ENCODE measurements around the gene ARSI. TPM values are rescaled to one million over a fixed set of nuclear protein-coding genes. Genes with fewer than 3 reads are reported as not detected.

The ARSI gene
- total RNA-seq, 2 donors from 2014 or later: 0.30 to 0.83 TPM

DNA sequence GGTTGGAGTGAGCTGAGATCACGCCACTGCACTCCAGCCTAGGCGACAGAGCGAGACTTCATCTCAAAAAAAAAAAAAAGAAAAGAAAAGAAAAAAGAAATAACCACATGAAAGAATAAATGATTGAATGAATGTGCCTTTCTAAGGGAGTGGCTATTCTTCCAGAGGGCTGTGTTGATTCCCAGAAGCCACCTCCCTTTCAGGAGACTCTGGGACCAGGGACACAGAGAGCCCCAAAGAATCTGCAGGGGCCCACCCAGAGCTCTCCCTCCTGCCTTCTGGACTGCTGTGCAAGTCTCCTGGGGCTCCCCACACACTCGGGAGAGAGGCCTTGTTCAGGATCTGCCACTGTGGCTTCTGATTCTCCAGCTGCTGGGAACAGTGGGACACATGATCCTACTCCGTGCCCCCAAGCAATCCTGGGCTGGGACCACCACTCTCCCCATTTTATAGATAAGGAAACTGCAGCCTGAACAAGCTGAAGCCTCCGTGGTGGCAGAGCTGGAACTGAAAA, 36.8 kb downstream of the ARSI start:
- DNase-seq (ENCODE audit: low spot score): no peak
- TF ChIP-seq, protein P1, sequence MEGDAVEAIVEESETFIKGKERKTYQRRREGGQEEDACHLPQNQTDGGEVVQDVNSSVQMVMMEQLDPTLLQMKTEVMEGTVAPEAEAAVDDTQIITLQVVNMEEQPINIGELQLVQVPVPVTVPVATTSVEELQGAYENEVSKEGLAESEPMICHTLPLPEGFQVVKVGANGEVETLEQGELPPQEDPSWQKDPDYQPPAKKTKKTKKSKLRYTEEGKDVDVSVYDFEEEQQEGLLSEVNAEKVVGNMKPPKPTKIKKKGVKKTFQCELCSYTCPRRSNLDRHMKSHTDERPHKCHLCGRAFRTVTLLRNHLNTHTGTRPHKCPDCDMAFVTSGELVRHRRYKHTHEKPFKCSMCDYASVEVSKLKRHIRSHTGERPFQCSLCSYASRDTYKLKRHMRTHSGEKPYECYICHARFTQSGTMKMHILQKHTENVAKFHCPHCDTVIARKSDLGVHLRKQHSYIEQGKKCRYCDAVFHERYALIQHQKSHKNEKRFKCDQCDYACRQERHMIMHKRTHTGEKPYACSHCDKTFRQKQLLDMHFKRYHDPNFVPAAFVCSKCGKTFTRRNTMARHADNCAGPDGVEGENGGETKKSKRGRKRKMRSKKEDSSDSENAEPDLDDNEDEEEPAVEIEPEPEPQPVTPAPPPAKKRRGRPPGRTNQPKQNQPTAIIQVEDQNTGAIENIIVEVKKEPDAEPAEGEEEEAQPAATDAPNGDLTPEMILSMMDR (IDR thresholded peaks at IDR 0.05): no peak

DNA sequence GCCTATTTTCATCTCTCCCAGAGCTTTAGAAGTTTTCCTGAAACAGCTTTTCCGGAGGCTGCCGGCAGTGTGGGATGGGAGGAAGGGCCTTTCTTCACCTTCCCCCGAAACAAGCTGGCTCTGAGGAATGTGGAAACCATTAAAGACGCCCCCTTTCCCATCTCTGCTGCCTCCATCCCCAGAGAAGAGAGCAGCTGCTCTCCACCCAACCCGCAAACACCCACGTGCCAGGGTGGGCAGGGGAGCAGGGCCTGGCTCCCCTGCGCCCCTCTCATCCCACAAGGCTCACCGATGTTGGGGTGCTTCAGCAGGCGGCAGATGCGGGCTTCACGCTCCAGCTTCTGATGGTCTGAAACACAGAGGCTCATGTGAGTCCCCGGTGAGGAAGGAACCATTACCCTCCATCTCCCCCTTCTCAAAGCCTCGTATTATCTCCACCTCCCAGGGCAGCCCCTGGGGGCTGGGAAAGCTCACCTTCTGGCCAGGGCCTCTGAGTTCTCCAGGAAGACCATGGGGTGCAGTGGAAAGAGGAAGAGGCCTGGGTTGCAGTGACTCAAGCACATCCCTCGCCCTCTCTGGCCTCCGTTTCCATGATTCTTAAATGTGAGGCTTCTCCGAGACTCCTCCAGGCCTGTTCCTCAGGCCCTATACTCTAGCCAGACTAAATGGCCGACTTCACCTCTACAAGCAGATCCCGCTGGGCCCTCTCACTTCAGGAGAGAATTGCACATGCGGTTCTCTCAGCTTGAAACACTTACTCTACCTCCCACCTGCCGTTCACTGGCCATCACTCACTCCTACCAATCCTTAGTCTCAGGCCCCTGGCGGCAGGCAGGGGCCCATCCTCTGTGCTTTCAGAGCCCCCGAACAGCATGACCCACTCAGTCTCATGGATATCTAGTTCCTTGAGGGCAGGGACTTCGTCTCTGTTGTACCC, 37.8 kb downstream of the ARSI start:
- no peak overlapping the region for H3K27ac ChIP-seq
- no peaks in the 10 kb centered on the region for H3K36me3 ChIP-seq

More for the DNA sequence above, 36.8 kb downstream of the ARSI start:
- Histone ChIP-seq H3K27ac (no peak overlapping the region), H3K9me3 (no peaks in the 10 kb centered on the region), H3K4me1 (peaks cover 0 to 12% of the 10 kb centered on the region in 2 donors), H3K4me3 (no peak overlapping the region), H3K36me3 (no peaks in the 10 kb centered on the region), H3K27me3 (no peaks in the 10 kb centered on the region)

DNA sequence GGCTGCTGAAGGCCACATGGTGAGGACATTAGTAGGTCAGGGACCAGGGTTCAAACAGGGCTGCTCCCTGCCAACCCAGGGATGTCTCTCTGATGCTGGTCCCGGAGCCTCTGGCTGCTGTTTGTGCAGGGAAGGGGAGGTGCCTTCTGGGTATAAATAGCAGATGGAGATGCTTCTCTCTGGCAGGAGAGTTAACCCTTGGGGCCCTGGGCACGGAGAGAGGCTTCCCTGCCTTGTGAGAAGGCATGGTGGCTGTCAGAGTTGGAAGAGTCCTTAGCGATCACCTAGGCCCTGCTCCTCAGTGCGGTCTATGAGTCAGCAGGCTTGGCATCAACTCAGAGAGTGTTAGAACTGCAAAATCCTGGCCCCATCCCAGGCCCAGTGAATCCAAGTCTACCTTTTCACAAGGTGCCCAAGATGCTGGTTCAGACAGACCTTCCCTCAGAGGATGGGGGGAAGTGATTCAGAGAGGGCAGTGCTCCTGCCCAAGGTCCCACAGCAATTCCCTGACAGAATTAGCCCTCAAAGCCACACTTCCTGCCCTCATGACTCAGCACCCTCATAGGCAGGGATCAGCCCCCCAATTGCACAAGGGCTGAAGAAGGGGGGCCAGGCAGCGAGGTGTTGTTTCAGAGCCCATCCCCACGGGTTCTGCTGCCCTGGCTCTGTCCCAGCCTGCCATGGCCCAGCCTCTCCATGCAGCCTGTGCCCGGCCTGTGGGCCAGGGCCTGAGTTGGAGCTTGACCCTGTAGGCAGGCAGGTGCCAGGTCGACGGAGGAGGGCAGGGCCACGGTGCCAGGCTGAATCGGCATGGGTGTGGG, 38.7 kb downstream of the ARSI start:
- no peak overlapping the region for H3K4me3 ChIP-seq
- DNase-seq (ENCODE audit: low spot score): no peak
- H3K36me3 ChIP-seq: no peaks in the 10 kb centered on the region
- H3K27ac ChIP-seq: no peak overlapping the region
- H3K27me3 ChIP-seq: no peaks in the 10 kb centered on the region
- H3K9me3 ChIP-seq: no peaks in the 10 kb centered on the region
- TF ChIP-seq, protein P1 (IDR thresholded peaks at IDR 0.05): no peak
- peaks cover 0 to 12% of the 10 kb centered on the region in 2 donors for H3K4me1 ChIP-seq

More for the DNA sequence above, 37.8 kb downstream of the ARSI start:
- TF ChIP-seq, protein P1 (IDR thresholded peaks at IDR 0.05): no peak
- Histone ChIP-seq H3K9me3 (no peaks in the 10 kb centered on the region), H3K4me1 (peaks cover 0 to 12% of the 10 kb centered on the region in 2 donors), H3K4me3 (no peak overlapping the region), H3K27me3 (no peaks in the 10 kb centered on the region)
- no peak for DNase-seq (ENCODE audit: low spot score)

DNA sequence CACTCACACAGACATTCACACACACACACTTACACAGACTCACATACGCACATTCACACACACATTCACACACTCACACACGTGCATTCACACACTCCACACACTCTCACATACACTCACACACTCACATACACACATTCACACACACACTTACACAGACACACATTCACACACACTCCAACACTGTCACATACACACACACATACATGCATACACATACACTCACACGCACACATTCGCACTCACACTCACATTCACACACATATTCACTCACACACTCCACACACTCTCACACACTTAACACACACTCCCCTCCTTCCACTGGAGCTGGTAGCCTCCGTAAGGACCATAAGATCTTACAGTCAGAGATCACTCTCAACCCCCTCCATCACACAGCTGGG, 39.3 kb downstream of the ARSI start:
- peaks cover 0 to 12% of the 10 kb centered on the region in 2 donors for H3K4me1 ChIP-seq
- no peak for DNase-seq (ENCODE audit: low spot score)
- no peaks in the 10 kb centered on the region for H3K9me3 ChIP-seq
- no peaks in the 10 kb centered on the region for H3K36me3 ChIP-seq
- no peak overlapping the region for H3K27ac ChIP-seq
- H3K4me3 ChIP-seq: no peak overlapping the region
- no peaks in the 10 kb centered on the region for H3K27me3 ChIP-seq
- TF ChIP-seq, protein P1 (IDR thresholded peaks at IDR 0.05): no peak

- H3K27me3 ChIP-seq: no peaks in the 10 kb centered on the region
- H3K4me3 ChIP-seq: no peak overlapping the region
- no peak for DNase-seq (ENCODE audit: low spot score)
- TF ChIP-seq, protein P1 (IDR thresholded peaks at IDR 0.05): no peak
- no peaks in the 10 kb centered on the region for H3K36me3 ChIP-seq
- no peak overlapping the region for H3K27ac ChIP-seq
- H3K4me1 ChIP-seq: peaks cover 0 to 12% of the 10 kb centered on the region in 2 donors
- no peaks in the 10 kb centered on the region for H3K9me3 ChIP-seq
These were observed 40.2 kb downstream of the ARSI start for GRCh38 chr5:150262502-150262901.

Data from right atrium auricular region (tissue), 2 donors.